BE2C (cell line): Measurements from ENCODE around the gene TMEM121B.

Source experiments
- DNase-seq: peaks from one replicate; pipeline ENCODE4 v3.0.0-alpha.2; 2020
- H3K27me3 ChIP-seq: fragments of 250-450 bp; sonication (Bioruptor Pico); 2 replicates; pipeline ENCODE4 v1.5.1; 2020; ENCODE audit warnings: mild to moderate bottlenecking
- H3K36me3 ChIP-seq: fragments of 250-450 bp; sonication (Bioruptor Pico); 2 replicates; pipeline ENCODE4 v1.5.1; 2020; ENCODE audit warnings: mild to moderate bottlenecking
- H3K4me1 ChIP-seq: fragments of 250-450 bp; sonication (Bioruptor Pico); 2 replicates; pipeline ENCODE4 v1.5.1; 2020
- H3K4me3 ChIP-seq: 2 replicates; pipeline ENCODE4 v1.5.1; 2011; ENCODE audit warnings: low read depth, low read length
- H3K9me3 ChIP-seq: fragments of 250-450 bp; sonication (Bioruptor Pico); 2 replicates; pipeline ENCODE4 v1.5.1; 2020
- TF ChIP-seq, protein P1 (sequence below): IDR thresholded peaks from 2 replicates; pipeline ENCODE4 v1.5.1; 2012; ENCODE audit warnings: mild to moderate bottlenecking, low read depth, low read length

TMEM121B gene

DNA sequence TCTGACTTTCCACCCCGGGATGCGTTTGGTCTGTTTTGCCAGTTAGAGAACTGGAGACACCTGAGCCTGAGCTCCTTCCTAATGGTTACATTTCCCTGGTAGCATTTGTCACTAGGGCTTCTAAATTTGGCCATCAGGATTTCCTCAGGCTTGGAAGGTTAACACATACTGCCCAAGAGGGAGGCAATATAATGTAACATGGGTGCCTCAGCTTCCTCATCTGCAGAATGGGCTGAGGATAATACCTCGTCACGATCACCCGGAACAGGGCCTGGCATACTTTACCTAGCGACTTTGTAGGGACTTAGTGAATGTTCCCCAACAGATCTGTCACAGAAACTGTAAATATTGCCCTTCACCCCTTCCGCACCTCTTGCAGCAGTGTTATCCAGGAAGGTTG, 25.1 kb downstream of the TMEM121B start:
- TF ChIP-seq, protein P1, sequence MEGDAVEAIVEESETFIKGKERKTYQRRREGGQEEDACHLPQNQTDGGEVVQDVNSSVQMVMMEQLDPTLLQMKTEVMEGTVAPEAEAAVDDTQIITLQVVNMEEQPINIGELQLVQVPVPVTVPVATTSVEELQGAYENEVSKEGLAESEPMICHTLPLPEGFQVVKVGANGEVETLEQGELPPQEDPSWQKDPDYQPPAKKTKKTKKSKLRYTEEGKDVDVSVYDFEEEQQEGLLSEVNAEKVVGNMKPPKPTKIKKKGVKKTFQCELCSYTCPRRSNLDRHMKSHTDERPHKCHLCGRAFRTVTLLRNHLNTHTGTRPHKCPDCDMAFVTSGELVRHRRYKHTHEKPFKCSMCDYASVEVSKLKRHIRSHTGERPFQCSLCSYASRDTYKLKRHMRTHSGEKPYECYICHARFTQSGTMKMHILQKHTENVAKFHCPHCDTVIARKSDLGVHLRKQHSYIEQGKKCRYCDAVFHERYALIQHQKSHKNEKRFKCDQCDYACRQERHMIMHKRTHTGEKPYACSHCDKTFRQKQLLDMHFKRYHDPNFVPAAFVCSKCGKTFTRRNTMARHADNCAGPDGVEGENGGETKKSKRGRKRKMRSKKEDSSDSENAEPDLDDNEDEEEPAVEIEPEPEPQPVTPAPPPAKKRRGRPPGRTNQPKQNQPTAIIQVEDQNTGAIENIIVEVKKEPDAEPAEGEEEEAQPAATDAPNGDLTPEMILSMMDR: no peak
- no peak for DNase-seq
- no peaks in the 10 kb centered on the region; the same call in 1 of the 2 replicates for H3K9me3 ChIP-seq
- H3K36me3 ChIP-seq: no peaks in the 10 kb centered on the region
- no peak overlapping the region for H3K4me3 ChIP-seq
- H3K27me3 ChIP-seq: no peaks in the 10 kb centered on the region
- no peaks in the 10 kb centered on the region; the same call in 1 of the 2 replicates for H3K4me1 ChIP-seq

DNA sequence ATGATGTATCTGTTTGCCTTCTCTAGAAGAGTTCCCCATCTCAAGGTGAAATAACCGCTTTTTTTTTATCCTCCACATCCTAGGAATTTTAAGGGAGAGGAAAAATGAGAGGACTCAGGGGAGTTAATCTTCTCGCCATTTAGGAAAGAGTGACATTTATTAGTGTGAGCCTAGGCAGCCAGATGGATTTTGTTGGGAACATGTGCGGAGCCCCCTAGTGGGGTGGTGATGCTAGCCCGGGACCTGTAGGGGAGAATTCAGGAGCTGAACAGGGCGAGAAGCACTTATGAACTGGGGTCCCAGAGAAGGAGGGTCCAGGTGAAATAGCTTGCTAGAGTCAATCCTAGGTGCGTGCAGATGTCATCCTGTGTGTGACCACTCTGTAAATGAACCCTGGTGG, 25.6 kb downstream of the TMEM121B start:
- no peaks in the 10 kb centered on the region; the same call in 1 of the 2 replicates for H3K4me1 ChIP-seq
- no peaks in the 10 kb centered on the region for H3K27me3 ChIP-seq
- DNase-seq: no peak
- H3K36me3 ChIP-seq: no peaks in the 10 kb centered on the region
- no peaks in the 10 kb centered on the region; the same call in 1 of the 2 replicates for H3K9me3 ChIP-seq
- no peak overlapping the region for H3K4me3 ChIP-seq
- TF ChIP-seq, protein P1: peak; percentile 58

DNA sequence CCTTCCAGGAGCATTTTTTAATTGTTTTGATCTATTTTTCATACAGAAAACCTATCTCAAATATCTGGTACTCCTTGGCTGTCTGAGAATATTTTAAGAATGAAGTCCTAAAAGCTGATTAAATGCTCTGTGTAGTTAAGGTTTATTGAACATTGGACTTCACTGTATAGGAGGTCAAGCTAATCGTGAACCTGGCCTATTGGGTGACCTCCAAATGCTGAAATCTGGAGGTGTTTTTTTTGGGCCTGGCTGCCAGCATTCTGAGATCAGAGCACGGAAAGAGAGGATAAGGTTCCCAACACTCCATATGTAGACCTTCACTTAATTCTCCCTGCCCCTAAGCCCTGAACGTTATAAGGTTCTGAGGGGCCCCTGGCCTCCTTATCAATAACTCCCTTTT, 28.1 kb downstream of the TMEM121B start:
- no peak for DNase-seq
- Histone ChIP-seq H3K4me3 (no peak overlapping the region), H3K27me3 (no peaks in the 10 kb centered on the region), H3K4me1 (no peaks in the 10 kb centered on the region; the same call in 1 of the 2 replicates), H3K36me3 (no peaks in the 10 kb centered on the region), H3K9me3 (no peaks in the 10 kb centered on the region; the same call in 1 of the 2 replicates)
- TF ChIP-seq, protein P1: no peak

DNA sequence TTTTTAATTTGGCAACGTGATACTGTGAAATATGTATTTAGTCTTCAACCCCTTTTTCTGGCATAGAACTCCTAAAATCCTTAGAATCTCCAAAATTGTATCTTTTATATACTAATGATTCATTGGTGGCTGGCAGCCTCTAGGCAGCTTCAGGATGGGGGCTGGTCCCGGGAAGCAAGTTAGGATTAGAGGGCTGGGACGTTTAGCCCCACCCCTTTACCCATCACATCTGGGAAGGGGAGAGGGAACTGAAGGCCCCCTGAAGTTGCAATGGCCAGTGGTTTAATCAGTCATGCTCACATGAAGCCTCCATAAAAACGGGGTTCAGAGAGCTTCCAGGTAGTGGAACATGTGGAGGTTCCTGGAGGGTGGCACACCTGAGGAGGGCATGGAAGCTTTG, 29.3 kb downstream of the TMEM121B start:
- no peak for DNase-seq
- TF ChIP-seq, protein P1: no peak
- Histone ChIP-seq H3K36me3 (no peaks in the 10 kb centered on the region), H3K4me3 (no peak overlapping the region), H3K27me3 (no peaks in the 10 kb centered on the region), H3K9me3 (no peaks in the 10 kb centered on the region; the same call in 1 of the 2 replicates), H3K4me1 (no peaks in the 10 kb centered on the region; the same call in 1 of the 2 replicates)

DNA sequence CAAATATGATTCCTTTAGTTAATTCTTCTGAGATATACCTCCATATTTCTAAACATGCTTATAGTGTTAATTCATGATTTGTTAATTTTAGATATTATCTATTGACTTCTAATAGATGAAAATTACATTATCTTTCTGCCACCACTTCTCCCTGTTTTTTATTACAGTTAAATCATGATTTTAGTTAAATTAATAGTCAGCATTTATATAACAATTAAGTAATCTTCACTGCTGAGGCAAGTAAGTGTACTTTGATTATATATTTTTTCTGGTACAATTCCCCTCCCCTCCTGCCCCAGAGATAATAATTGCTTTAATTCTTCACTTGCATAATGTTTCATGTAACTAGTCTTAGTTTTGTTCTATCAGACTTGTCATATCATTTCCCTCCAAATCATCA, 30.6 kb downstream of the TMEM121B start:
- H3K4me3 ChIP-seq: no peak overlapping the region
- H3K4me1 ChIP-seq: no peaks in the 10 kb centered on the region; the same call in 1 of the 2 replicates
- TF ChIP-seq, protein P1: no peak
- no peaks in the 10 kb centered on the region; the same call in 1 of the 2 replicates for H3K9me3 ChIP-seq
- no peaks in the 10 kb centered on the region for H3K36me3 ChIP-seq
- DNase-seq: no peak
- peaks cover 2% of the 10 kb centered on the region for H3K27me3 ChIP-seq

DNA sequence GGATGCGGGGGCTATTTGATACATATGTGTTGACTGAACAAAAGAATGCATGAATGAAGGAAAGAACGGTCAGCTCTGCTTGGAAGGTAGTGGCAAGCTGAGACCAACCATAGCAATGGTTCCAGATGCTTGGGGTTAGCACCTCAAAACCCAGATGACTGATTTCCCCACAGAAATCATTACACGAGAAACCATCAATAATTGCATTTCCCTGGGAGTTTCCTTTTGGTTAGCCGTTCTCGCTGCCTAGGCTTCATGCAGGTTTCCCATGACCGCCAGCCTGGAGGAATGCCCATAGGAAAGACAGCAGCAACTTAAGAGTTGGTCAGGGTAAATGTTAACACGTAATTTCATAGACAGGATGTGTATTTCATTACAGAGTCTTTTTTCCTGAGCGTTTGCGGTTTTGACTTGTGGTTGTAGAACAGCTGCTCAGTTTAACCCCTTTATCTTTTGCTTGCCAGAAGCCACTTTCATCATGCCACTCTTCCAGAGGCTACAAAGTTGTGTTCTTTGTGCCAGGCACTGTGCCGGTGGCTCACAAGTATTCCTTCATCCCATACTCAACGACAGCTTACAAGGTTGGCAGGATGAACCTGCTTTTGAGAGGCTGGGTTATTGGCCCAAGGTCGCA, 33.5 kb downstream of the TMEM121B start:
- no peaks in the 10 kb centered on the region; the same call in 1 of the 2 replicates for H3K4me1 ChIP-seq
- TF ChIP-seq, protein P1: no peak
- no peaks in the 10 kb centered on the region for H3K9me3 ChIP-seq
- no peaks in the 10 kb centered on the region for H3K36me3 ChIP-seq
- no peak for DNase-seq
- H3K27me3 ChIP-seq: peaks cover 9% of the 10 kb centered on the region
- no peak overlapping the region for H3K4me3 ChIP-seq
